Measurements from ENCODE around the gene USP37.

USP37 gene

GRCh38 chr2:218564056-218564455, 4.1 kb downstream of the USP37 start:
- Histone ChIP-seq H2BK15ac (ENCODE audit: low read depth, poor library complexity, severe bottlenecking) (no peak overlapping the region), H3K4me2 (ENCODE audit: low read length, poor library complexity, severe bottlenecking) (no peak overlapping the region), H2AFZ (ENCODE audit: low read depth, low read length) (no peak overlapping the region), H3K23ac (ENCODE audit: low read length in 2 of 2) (no peak overlapping the region), H3K27ac (ENCODE audit: low read length, poor library complexity, severe bottlenecking) (no peak overlapping the region), H2BK120ac (ENCODE audit: low read depth, low read length) (no peak overlapping the region), H3K4ac (ENCODE audit: low read depth in 1 of 2, low read length in 2 of 2) (no peak overlapping the region), H3K4me3 (ENCODE audit: insufficient read depth in 1 of 2, low read depth in 1 of 2, low read length in 2 of 2) (no peak overlapping the region), H2BK5ac (ENCODE audit: low read depth, low read length, poor library complexity, severe bottlenecking) (no peak overlapping the region), H4K91ac (ENCODE audit: low read length) (no peak overlapping the region), H4K8ac (ENCODE audit: low read length) (no peak overlapping the region), H3K9me3 (ENCODE audit: control insufficient read depth, low read length) (no peaks in the 10 kb centered on the region), H3K9ac (ENCODE audit: low read length) (no peak overlapping the region), H3K36me3 (ENCODE audit: control insufficient read depth in 1 of 2, insufficient read depth in 2 of 2, low read depth in 1 of 2, low read length in 2 of 2) (peaks cover under 1 to 46% of the 10 kb centered on the region in 2 experiments), H2AK5ac (ENCODE audit: low read length, severe bottlenecking) (no peak overlapping the region), H2BK12ac (ENCODE audit: low read length in 2 of 2) (no peak overlapping the region), H3K27me3 (ENCODE audit: control insufficient read depth in 1 of 2, insufficient read depth in 1 of 2, low read length in 2 of 2) (no peaks in the 10 kb centered on the region), H3K14ac (ENCODE audit: low read length in 2 of 2) (no peak overlapping the region), H3K79me1 (replicated peaks; ENCODE audit: low read length, poor library complexity, severe bottlenecking) (peaks cover 22% of the 10 kb centered on the region), H3K18ac (ENCODE audit: low read depth in 1 of 2, low read length in 2 of 2) (no peak overlapping the region), H3K4me1 (ENCODE audit: control insufficient read depth, insufficient read depth, low read depth, low read length) (no peaks in the 10 kb centered on the region)
- no peak for DNase-seq
- 97% methylated on average over 1 of the region's 1 CpG for WGBS

GRCh38 chr2:218558986-218559385, 9.2 kb downstream of the USP37 start:
- H3K27ac ChIP-seq (ENCODE audit: low read length, poor library complexity, severe bottlenecking) = no peak overlapping the region
- H2AK5ac ChIP-seq (ENCODE audit: low read length, severe bottlenecking) = no peak overlapping the region
- H3K23ac ChIP-seq (ENCODE audit: low read length in 2 of 2) = no peak overlapping the region
- H2BK12ac ChIP-seq (ENCODE audit: low read length in 2 of 2) = no peak overlapping the region
- no peak overlapping the region for H3K14ac ChIP-seq (ENCODE audit: low read length in 2 of 2)
- no peak overlapping the region for H2AFZ ChIP-seq (ENCODE audit: low read depth, low read length)
- H2BK5ac ChIP-seq (ENCODE audit: low read depth, low read length, poor library complexity, severe bottlenecking) = no peak overlapping the region
- 95% methylated on average over 3 of the region's 3 CpGs for WGBS
- H3K18ac ChIP-seq (ENCODE audit: low read depth in 1 of 2, low read length in 2 of 2) = no peak overlapping the region
- no peak overlapping the region for H3K4me2 ChIP-seq (ENCODE audit: low read length, poor library complexity, severe bottlenecking)
- no peak overlapping the region for H3K4me3 ChIP-seq (ENCODE audit: insufficient read depth in 1 of 2, low read depth in 1 of 2, low read length in 2 of 2)
- peaks cover 9 to 64% of the 10 kb centered on the region in 2 experiments for H3K36me3 ChIP-seq (ENCODE audit: control insufficient read depth in 1 of 2, insufficient read depth in 2 of 2, low read depth in 1 of 2, low read length in 2 of 2)
- H2BK120ac ChIP-seq (ENCODE audit: low read depth, low read length) = no peak overlapping the region
- no peak overlapping the region for H2BK15ac ChIP-seq (ENCODE audit: low read depth, poor library complexity, severe bottlenecking)
- no peak for DNase-seq
- no peak overlapping the region for H4K8ac ChIP-seq (ENCODE audit: low read length)
- no peaks in the 10 kb centered on the region for H3K4me1 ChIP-seq (ENCODE audit: control insufficient read depth, insufficient read depth, low read depth, low read length)
- no peaks in the 10 kb centered on the region for H3K9me3 ChIP-seq (ENCODE audit: control insufficient read depth, low read length)
- H3K9ac ChIP-seq (ENCODE audit: low read length) = no peak overlapping the region
- H4K91ac ChIP-seq (ENCODE audit: low read length) = no peak overlapping the region
- H3K4ac ChIP-seq (ENCODE audit: low read depth in 1 of 2, low read length in 2 of 2) = no peak overlapping the region
- H3K79me1 ChIP-seq (replicated peaks; ENCODE audit: low read length, poor library complexity, severe bottlenecking) = peaks cover 19% of the 10 kb centered on the region
- no peaks in the 10 kb centered on the region for H3K27me3 ChIP-seq (ENCODE audit: control insufficient read depth in 1 of 2, insufficient read depth in 1 of 2, low read length in 2 of 2)

- no peak overlapping the region for H4K8ac ChIP-seq (ENCODE audit: low read length)
- WGBS = no CpG with 5 or more reads among the region's 2 CpGs
Observed at GRCh38 chr2:218557941-218558340, 10.2 kb downstream of the USP37 start.

GRCh38 chr2:218555527-218555926, 12.6 kb downstream of the USP37 start:
- no peak overlapping the region for H3K4me3 ChIP-seq (ENCODE audit: insufficient read depth in 1 of 2, low read depth in 1 of 2, low read length in 2 of 2)
- no peak overlapping the region for H3K23ac ChIP-seq (ENCODE audit: low read length in 2 of 2)
- H4K91ac ChIP-seq (ENCODE audit: low read length) = no peak overlapping the region
- no peak overlapping the region for H2BK120ac ChIP-seq (ENCODE audit: low read depth, low read length)
- H3K4ac ChIP-seq (ENCODE audit: low read depth in 1 of 2, low read length in 2 of 2) = no peak overlapping the region
- H3K4me2 ChIP-seq (ENCODE audit: low read length, poor library complexity, severe bottlenecking) = no peak overlapping the region
- no peak overlapping the region for H4K8ac ChIP-seq (ENCODE audit: low read length)
- no peak overlapping the region for H2BK5ac ChIP-seq (ENCODE audit: low read depth, low read length, poor library complexity, severe bottlenecking)
- H3K79me1 ChIP-seq (replicated peaks; ENCODE audit: low read length, poor library complexity, severe bottlenecking) = peaks cover 7% of the 10 kb centered on the region
- no peaks in the 10 kb centered on the region for H3K4me1 ChIP-seq (ENCODE audit: control insufficient read depth, insufficient read depth, low read depth, low read length)
- H3K9me3 ChIP-seq (ENCODE audit: control insufficient read depth, low read length) = no peaks in the 10 kb centered on the region
- H2BK12ac ChIP-seq (ENCODE audit: low read length in 2 of 2) = no peak overlapping the region
- H3K14ac ChIP-seq (ENCODE audit: low read length in 2 of 2) = no peak overlapping the region
- peaks cover 9 to 64% of the 10 kb centered on the region in 2 experiments for H3K36me3 ChIP-seq (ENCODE audit: control insufficient read depth in 1 of 2, insufficient read depth in 2 of 2, low read depth in 1 of 2, low read length in 2 of 2)
- H3K18ac ChIP-seq (ENCODE audit: low read depth in 1 of 2, low read length in 2 of 2) = no peak overlapping the region
- H3K27ac ChIP-seq (ENCODE audit: low read length, poor library complexity, severe bottlenecking) = no peak overlapping the region
- 73% methylated on average over 4 of the region's 4 CpGs for WGBS
- H2BK15ac ChIP-seq (ENCODE audit: low read depth, poor library complexity, severe bottlenecking) = no peak overlapping the region
- H3K9ac ChIP-seq (ENCODE audit: low read length) = no peak overlapping the region
- no peak overlapping the region for H2AFZ ChIP-seq (ENCODE audit: low read depth, low read length)
- DNase-seq = no peak
- H2AK5ac ChIP-seq (ENCODE audit: low read length, severe bottlenecking) = no peak overlapping the region
- no peaks in the 10 kb centered on the region for H3K27me3 ChIP-seq (ENCODE audit: control insufficient read depth in 1 of 2, insufficient read depth in 1 of 2, low read length in 2 of 2)

More at GRCh38 chr2:218557941-218558340, 10.2 kb downstream of the USP37 start:
- Histone ChIP-seq H4K91ac (ENCODE audit: low read length) (no peak overlapping the region), H3K27me3 (ENCODE audit: control insufficient read depth in 1 of 2, insufficient read depth in 1 of 2, low read length in 2 of 2) (no peaks in the 10 kb centered on the region), H3K4ac (ENCODE audit: low read depth in 1 of 2, low read length in 2 of 2) (no peak overlapping the region), H2AFZ (ENCODE audit: low read depth, low read length) (no peak overlapping the region), H2BK120ac (ENCODE audit: low read depth, low read length) (no peak overlapping the region), H3K79me1 (replicated peaks; ENCODE audit: low read length, poor library complexity, severe bottlenecking) (peaks cover 13% of the 10 kb centered on the region), H3K4me1 (ENCODE audit: control insufficient read depth, insufficient read depth, low read depth, low read length) (no peaks in the 10 kb centered on the region), H3K14ac (ENCODE audit: low read length in 2 of 2) (no peak overlapping the region), H2AK5ac (ENCODE audit: low read length, severe bottlenecking) (no peak overlapping the region), H3K36me3 (ENCODE audit: control insufficient read depth in 1 of 2, insufficient read depth in 2 of 2, low read depth in 1 of 2, low read length in 2 of 2) (peaks cover 9 to 66% of the 10 kb centered on the region in 2 experiments), H3K4me2 (ENCODE audit: low read length, poor library complexity, severe bottlenecking) (no peak overlapping the region), H2BK15ac (ENCODE audit: low read depth, poor library complexity, severe bottlenecking) (no peak overlapping the region), H3K9ac (ENCODE audit: low read length) (no peak overlapping the region), H3K9me3 (ENCODE audit: control insufficient read depth, low read length) (no peaks in the 10 kb centered on the region), H3K27ac (ENCODE audit: low read length, poor library complexity, severe bottlenecking) (no peak overlapping the region), H3K23ac (ENCODE audit: low read length in 2 of 2) (no peak overlapping the region), H3K18ac (ENCODE audit: low read depth in 1 of 2, low read length in 2 of 2) (no peak overlapping the region), H3K4me3 (ENCODE audit: insufficient read depth in 1 of 2, low read depth in 1 of 2, low read length in 2 of 2) (no peak overlapping the region), H2BK12ac (ENCODE audit: low read length in 2 of 2) (no peak overlapping the region), H2BK5ac (ENCODE audit: low read depth, low read length, poor library complexity, severe bottlenecking) (no peak overlapping the region)
- DNase-seq = no peak

All from mesenchymal stem cell (in vitro differentiated cells and primary cell).